HepG2 (cell line): ENCODE results near the gene MTO1. TPM values are rescaled to one million over a fixed set of nuclear protein-coding genes. Genes with fewer than 3 reads are reported as not detected.

Experiments
- AKAP8 ChIP-seq: sonication (generic); formaldehyde crosslinking; IDR thresholded peaks from 2 replicates; pipeline ENCODE4 v1.5.1; 2020; ENCODE audit warnings: mild to moderate bottlenecking, missing genetic modification reagents
- BCL6 ChIP-seq: IDR thresholded peaks from 2 replicates; pipeline ENCODE4 v1.6.1; 2016; ENCODE audit warnings: missing genetic modification reagents, missing compliant biosample characterization
- CENPT ChIP-seq: sonication (generic); formaldehyde crosslinking; IDR thresholded peaks from 2 replicates; pipeline ENCODE4 v1.8.0; 2022; ENCODE audit warnings: low read depth, mild to moderate bottlenecking, moderate library complexity, missing genetic modification reagents
- CHCHD3 ChIP-seq: sonication (generic); formaldehyde crosslinking; IDR thresholded peaks from 2 replicates; pipeline ENCODE4 v1.8.0; 2022; ENCODE audit warnings: mild to moderate bottlenecking, missing genetic modification reagents, moderate library complexity
- HNF4G ChIP-seq, 2 experiments: sonication (generic) in 1 of 2; formaldehyde crosslinking in 1 of 2; IDR thresholded peaks; 2 replicates each; pipeline versions ENCODE4 v1.4.0 to v1.6.1; 2011 to 2020; ENCODE audit warnings: borderline replicate concordance in 2 of 2, low read depth in 2 of 2, mild to moderate bottlenecking in 2 of 2, low read length in 1 of 2, missing genetic modification reagents in 1 of 2, moderate library complexity in 1 of 2
- KLF12 ChIP-seq: sonication (generic); formaldehyde crosslinking; IDR thresholded peaks from 2 replicates; pipeline ENCODE4 v1.4.0; 2020; ENCODE audit warnings: missing genetic modification reagents, borderline replicate concordance
- MBD4 ChIP-seq: IDR thresholded peaks from 2 replicates; pipeline ENCODE4 v1.6.1; 2012; ENCODE audit warnings: low read length, inconsistent platforms, borderline replicate concordance
- PTBP1 ChIP-seq: fragments of 200-400 bp; formaldehyde crosslinking; IDR thresholded peaks from 2 replicates; pipeline ENCODE4 v1.6.1; 2018; ENCODE audit warnings: low read length, low read depth; ENCODE audit not compliant: poor library complexity, severe bottlenecking
- RNF2 ChIP-seq: fragments of 450-650 bp; conservative IDR thresholded peaks from 2 replicates; pipeline ENCODE4 v1.6.1; 2016; ENCODE audit warnings: low read depth
- TCF7 ChIP-seq: sonication (generic); IDR thresholded peaks from 2 replicates; pipeline ENCODE4 v1.6.1; 2016; ENCODE audit warnings: antibody characterized with exemption, low read depth
- TOPORS ChIP-seq: sonication (generic); formaldehyde crosslinking; IDR thresholded peaks from 2 replicates; pipeline ENCODE4 v1.8.0; 2023; ENCODE audit warnings: mild to moderate bottlenecking, missing genetic modification reagents
- ZHX2 ChIP-seq, 2 experiments: sonication (generic) in 1 of 2; formaldehyde crosslinking in 1 of 2; IDR thresholded peaks; 2 replicates each; pipeline versions ENCODE4 v1.6.1 to v1.9.0; 2014 to 2022; ENCODE audit warnings: antibody characterized with exemption in 1 of 2, borderline replicate concordance in 1 of 2, inconsistent platforms in 1 of 2, low read depth in 1 of 2, missing genetic modification reagents in 1 of 2
- ZNF121 ChIP-seq: sonication (generic); formaldehyde crosslinking; IDR thresholded peaks from 2 replicates; pipeline ENCODE4 v1.5.0; 2020; ENCODE audit warnings: mild to moderate bottlenecking, missing genetic modification reagents
- ZNF235 ChIP-seq: sonication (generic); formaldehyde crosslinking; IDR thresholded peaks from 2 replicates; pipeline ENCODE4 v1.8.1; 2023; ENCODE audit warnings: mild to moderate bottlenecking, missing genetic modification reagents, borderline replicate concordance
- ZNF496 ChIP-seq: sonication (generic); formaldehyde crosslinking; IDR thresholded peaks from 2 replicates; pipeline ENCODE4 v1.8.1; 2023; ENCODE audit warnings: mild to moderate bottlenecking, moderate library complexity, missing genetic modification reagents; ENCODE audit not compliant: insufficient replicate concordance
- ZNF563 ChIP-seq: sonication (generic); formaldehyde crosslinking; IDR thresholded peaks from 2 replicates; pipeline ENCODE4 v1.8.0; 2022; ENCODE audit warnings: mild to moderate bottlenecking, moderate library complexity, missing genetic modification reagents
- ZNF768 ChIP-seq: sonication (generic); formaldehyde crosslinking; IDR thresholded peaks from 2 replicates; pipeline ENCODE4 v1.4.0; 2020; ENCODE audit warnings: missing genetic modification reagents
- ZSCAN25 ChIP-seq: sonication (generic); formaldehyde crosslinking; IDR thresholded peaks from 2 replicates; pipeline ENCODE4 v1.8.0; 2022; ENCODE audit warnings: mild to moderate bottlenecking, missing genetic modification reagents
- polyA plus RNA-seq, 8 experiments: library from polyadenylated mRNA; depleted of rRNA in 3 of 8; stranded (reverse) in 7 of 8; unstranded in 1 of 8; fragments of >200 nt; fragmentation: Illumina TruSeq in 4 of 8; extraction: Trizol in 4 of 8; gene quantifications; 2 replicates each; pipeline versions ENCODE4 v1.2.1 to v1.2.3, GENCODE V29; 2011 to 2016; ENCODE audit warnings: low read depth in 4 of 8, missing spikeins in 1 of 8, mixed read lengths in 1 of 8; ENCODE audit not compliant: insufficient read depth in 1 of 8
- total RNA-seq, 5 experiments: library from RNA; depleted of rRNA; stranded (reverse); fragments of >200 nt; fragmentation: Illumina TruSeq; extraction: Trizol; gene quantifications; 2 replicates each; pipeline ENCODE4 v1.2.3, GENCODE V29; 2016; ENCODE audit warnings: low read depth in 1 of 5
- TF ChIP-seq, protein P1 (sequence below): sonication (generic); formaldehyde crosslinking; IDR thresholded peaks from 2 replicates; pipeline ENCODE4 v1.5.1; 2020; ENCODE audit warnings: mild to moderate bottlenecking, missing genetic modification reagents

MTO1 gene
- total and polyA plus RNA-seq, 2 of the 13 experiments (the other 11 are each of a cell fraction or from before 2014, with no cell fraction given), result 21.1 to 45.3 TPM

GRCh38 chr6:73523434-73524123, 62.0 kb downstream of the MTO1 start (continued):
- TF ChIP-seq, protein P1, sequence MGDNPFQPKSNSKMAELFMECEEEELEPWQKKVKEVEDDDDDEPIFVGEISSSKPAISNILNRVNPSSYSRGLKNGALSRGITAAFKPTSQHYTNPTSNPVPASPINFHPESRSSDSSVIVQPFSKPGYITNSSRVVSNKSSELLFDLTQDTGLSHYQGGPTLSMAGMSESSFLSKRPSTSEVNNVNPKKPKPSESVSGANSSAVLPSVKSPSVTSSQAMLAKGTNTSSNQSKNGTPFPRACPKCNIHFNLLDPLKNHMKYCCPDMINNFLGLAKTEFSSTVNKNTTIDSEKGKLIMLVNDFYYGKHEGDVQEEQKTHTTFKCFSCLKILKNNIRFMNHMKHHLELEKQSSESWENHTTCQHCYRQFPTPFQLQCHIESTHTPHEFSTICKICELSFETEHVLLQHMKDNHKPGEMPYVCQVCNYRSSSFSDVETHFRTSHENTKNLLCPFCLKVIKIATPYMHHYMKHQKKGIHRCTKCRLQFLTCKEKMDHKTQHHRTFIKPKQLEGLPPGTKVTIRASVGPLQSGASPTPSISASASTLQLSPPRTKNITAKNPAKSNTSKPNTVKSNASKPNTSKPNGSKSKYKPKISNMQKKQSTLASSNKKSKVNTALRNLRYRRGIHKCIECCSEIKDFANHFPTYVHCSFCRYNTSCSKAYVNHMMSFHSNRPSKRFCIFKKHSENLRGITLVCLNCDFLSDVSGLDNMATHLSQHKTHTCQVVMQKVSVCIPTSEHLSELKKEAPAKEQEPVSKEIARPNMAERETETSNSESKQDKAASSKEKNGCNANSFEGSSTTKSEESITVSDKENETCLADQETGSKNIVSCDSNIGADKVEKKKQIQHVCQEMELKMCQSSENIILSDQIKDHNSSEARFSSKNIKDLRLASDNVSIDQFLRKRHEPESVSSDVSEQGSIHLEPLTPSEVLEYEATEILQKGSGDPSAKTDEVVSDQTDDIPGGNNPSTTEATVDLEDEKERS, result peak; percentile 6; the same call in 1 of the 2 replicates
- no peak for TF ChIP-seq MBD4
- TF ChIP-seq ZNF121 (CRISPR knock-in tag), result no peak
- TF ChIP-seq RNF2, result no peak
- TF ChIP-seq ZHX2 (IDR thresholded peaks at IDR 0.05; ENCODE audit: low read depth), result no peak; the same call in 1 of the 2 replicates
- 0 out of 2 replicates have a peak, but pooled peaks have one; percentile 58 for TF ChIP-seq ZHX2 (CRISPR knock-in tag; IDR thresholded peaks at IDR 0.05; ENCODE audit: borderline replicate concordance)
- no peak for TF ChIP-seq ZNF235 (CRISPR knock-in tag)
- TF ChIP-seq ZSCAN25 (CRISPR knock-in tag), result peak; percentile 62; the same call in 1 of the 2 replicates
- peak; percentile 73 for TF ChIP-seq ZNF768 (CRISPR knock-in tag)
- 0 out of 2 replicates have a peak, but pooled peaks have one; percentile 43 for TF ChIP-seq TOPORS (CRISPR knock-in tag)
- TF ChIP-seq BCL6 (CRISPR knock-in tag), result peak; percentile 50
- TF ChIP-seq PTBP1, result peak; percentile 45
- TF ChIP-seq TCF7, result no peak
- TF ChIP-seq CHCHD3 (CRISPR knock-in tag), result no peak
- no peak for TF ChIP-seq ZNF496
- TF ChIP-seq ZNF563 (CRISPR knock-in tag), result peak; percentile 81; the same call in 1 of the 2 replicates
- peak; percentile 82; the same call in 1 of the 2 replicates for TF ChIP-seq KLF12 (CRISPR knock-in tag)
- TF ChIP-seq AKAP8 (CRISPR knock-in tag), result no peak; the same call in 1 of the 2 replicates
- no peak for TF ChIP-seq CENPT (CRISPR knock-in tag)
- 0 out of 2 replicates have a peak, but pooled peaks have one; percentile 20 for TF ChIP-seq HNF4G (IDR thresholded peaks at IDR 0.05; ENCODE audit: borderline replicate concordance, low read depth, low read length)
- peak; percentile 42; the same call in 1 of the 2 replicates for TF ChIP-seq HNF4G (CRISPR knock-in tag; IDR thresholded peaks at IDR 0.05; ENCODE audit: borderline replicate concordance, low read depth)
